VCaP (cell line): ENCODE data around the gene ZC3H15.

ENCODE experiments used
- H3K27ac ChIP-seq: fragments of 450-650 bp; 2 replicates; pipeline ENCODE4 v1.5.1; 2017
- CTCF ChIP-seq: fragments of 450-650 bp; conservative IDR thresholded peaks from 2 replicates; pipeline ENCODE4 v1.5.1; 2017; ENCODE audit warnings: mild to moderate bottlenecking, moderate library complexity

ZC3H15 gene

GRCh38 chr2:186498834-186499233 is 12.8 kb downstream of the ZC3H15 start:
- no peak overlapping the region for H3K27ac ChIP-seq
- TF ChIP-seq CTCF: no peak

- peak; percentile 75 for TF ChIP-seq CTCF
Observed at GRCh38 chr2:186503827-186504606, 18.0 kb downstream of the ZC3H15 start.

GRCh38 chr2:186508263-186508662 is 22.2 kb downstream of the ZC3H15 start:
- no peak for TF ChIP-seq CTCF
- H3K27ac ChIP-seq: no peak overlapping the region

More at GRCh38 chr2:186503827-186504606, 18.0 kb downstream of the ZC3H15 start:
- no peak overlapping the region for H3K27ac ChIP-seq

GRCh38 chr2:186515376-186515775 is 29.3 kb downstream of the ZC3H15 start:
- no peak for TF ChIP-seq CTCF

GRCh38 chr2:186516396-186516795 is 30.3 kb downstream of the ZC3H15 start:
- H3K27ac ChIP-seq: peak overlapping the region; percentile 59
- no peak for TF ChIP-seq CTCF

More at GRCh38 chr2:186515376-186515775, 29.3 kb downstream of the ZC3H15 start:
- H3K27ac ChIP-seq: peak overlapping the region; percentile 59

- H3K27ac ChIP-seq: peak overlapping the region; percentile 59
- no peak for TF ChIP-seq CTCF
Observed at GRCh38 chr2:186517090-186517489, 31.0 kb downstream of the ZC3H15 start.

- no peak for TF ChIP-seq CTCF
Observed at GRCh38 chr2:186518291-186518690, 32.2 kb downstream of the ZC3H15 start.

More at GRCh38 chr2:186518291-186518690, 32.2 kb downstream of the ZC3H15 start:
- no peak overlapping the region for H3K27ac ChIP-seq
